ENCODE data around the gene CROCC2.

The CROCC2 gene

GRCh38 chr2:240991378-240992263, 85.5 kb downstream of the CROCC2 start:
- Mint-ChIP-seq H3K9me3 (peaks cover 0 to 7% of the 10 kb centered on the region in 2 donors), H3K27ac (no peak overlapping the region), H3K4me1 (peaks cover 15% of the 10 kb centered on the region), H3K27me3 (no peaks in the 10 kb centered on the region), H3K4me3 (no peak overlapping the region)
- no peak for DNase-seq
- ATAC-seq, result no peak

GRCh38 chr2:240992572-240993291, 86.6 kb downstream of the CROCC2 start:
- peak; percentile 25 for ATAC-seq
- Mint-ChIP-seq H3K27ac (peak overlapping the region in 1 of 2 donors; percentile 40), H3K9me3 (peaks cover 0 to 7% of the 10 kb centered on the region in 2 donors), H3K27me3 (no peaks in the 10 kb centered on the region), H3K4me3 (peak overlapping the region in 1 of 2 donors; percentile 18), H3K4me1 (peaks cover 26% of the 10 kb centered on the region)
- DNase-seq, result no peak

- ATAC-seq (no peak), DNase-seq (no peak)
- H3K4me3 Mint-ChIP-seq, result no peak overlapping the region
- no peaks in the 10 kb centered on the region for H3K27me3 Mint-ChIP-seq
- no peaks in the 10 kb centered on the region for H3K9me3 Mint-ChIP-seq
- H3K4me1 Mint-ChIP-seq, result peaks cover 30% of the 10 kb centered on the region
- H3K27ac Mint-ChIP-seq, result no peak overlapping the region
Observed at GRCh38 chr2:240993446-240994170, 87.5 kb downstream of the CROCC2 start.

GRCh38 chr2:240994171-240994896, 88.2 kb downstream of the CROCC2 start:
- Mint-ChIP-seq H3K4me3 (no peak overlapping the region), H3K4me1 (peaks cover 30% of the 10 kb centered on the region), H3K27ac (no peak overlapping the region), H3K9me3 (no peaks in the 10 kb centered on the region), H3K27me3 (no peaks in the 10 kb centered on the region)
- no peak for DNase-seq
- ATAC-seq, result no peak

GRCh38 chr2:240995041-240996021, 89.2 kb downstream of the CROCC2 start:
- DNase-seq (no peak), ATAC-seq (no peak)
- Mint-ChIP-seq H3K27me3 (peaks cover 9% of the 10 kb centered on the region), H3K9me3 (no peaks in the 10 kb centered on the region), H3K4me3 (no peak overlapping the region), H3K27ac (peak overlapping the region in 1 of 2 donors; percentile 8), H3K4me1 (peaks cover 39% of the 10 kb centered on the region)

GRCh38 chr2:240996161-240996833, 90.2 kb downstream of the CROCC2 start:
- Mint-ChIP-seq H3K9me3 (no peaks in the 10 kb centered on the region), H3K27me3 (peaks cover 9% of the 10 kb centered on the region), H3K4me1 (peaks cover 40% of the 10 kb centered on the region), H3K27ac (no peak overlapping the region), H3K4me3 (no peak overlapping the region)
- DNase-seq, result no peak
- no peak for ATAC-seq

- Mint-ChIP-seq H3K27me3 (peaks cover 9% of the 10 kb centered on the region), H3K9me3 (no peaks in the 10 kb centered on the region), H3K4me1 (peaks cover 43% of the 10 kb centered on the region), H3K27ac (no peak overlapping the region), H3K4me3 (no peak overlapping the region)
- no peak for ATAC-seq
- no peak for DNase-seq
Observed at GRCh38 chr2:240996834-240997140, 90.7 kb downstream of the CROCC2 start.

- Mint-ChIP-seq H3K4me3 (peak overlapping the region; percentile 51 to 59), H3K4me1 (peaks cover 45% of the 10 kb centered on the region), H3K27ac (no peak overlapping the region), H3K27me3 (peaks cover 9% of the 10 kb centered on the region), H3K9me3 (peaks cover 0 to 2% of the 10 kb centered on the region in 2 donors)
- DNase-seq, result no peak
- no peak for ATAC-seq
Observed at GRCh38 chr2:240997141-240997855, 91.2 kb downstream of the CROCC2 start.

GRCh38 chr2:240997856-240998705, 91.9 kb downstream of the CROCC2 start, which contains the start of gene SNED1:
Gene SNED1 (plus strand): TSS chr2:240998618. CDS start chr2:240998838, 220 bp downstream.
- ATAC-seq (peak; percentile 76), DNase-seq (peak; percentile 66 to 69)
- peaks cover 9% of the 10 kb centered on the region for H3K27me3 Mint-ChIP-seq
- peaks cover 40% of the 10 kb centered on the region for H3K4me1 Mint-ChIP-seq
- no peak within 1 kb of the TSS for H3K27ac Mint-ChIP-seq
- peaks cover 0 to 9% of the 10 kb centered on the region in 2 donors for H3K9me3 Mint-ChIP-seq
- H3K4me3 Mint-ChIP-seq, result peak within 1 kb of the TSS; percentile 57 to 79

GRCh38 chr2:240998706-240998994, 92.5 kb downstream of the CROCC2 start:
- Mint-ChIP-seq H3K27ac (no peak overlapping the region), H3K27me3 (peaks cover 9% of the 10 kb centered on the region), H3K4me3 (peak overlapping the region; percentile 57 to 79), H3K4me1 (peaks cover 37% of the 10 kb centered on the region), H3K9me3 (peaks cover under 1 to 15% of the 10 kb centered on the region in 2 donors)
- ATAC-seq, result peak; percentile 63
- peak in 1 of 2 donors; percentile 40 for DNase-seq

GRCh38 chr2:240998995-240999791, 93.1 kb downstream of the CROCC2 start:
- ATAC-seq (no peak), DNase-seq (no peak)
- H3K9me3 Mint-ChIP-seq, result peaks cover 5 to 21% of the 10 kb centered on the region in 2 donors
- H3K27me3 Mint-ChIP-seq, result peaks cover 9% of the 10 kb centered on the region
- H3K4me1 Mint-ChIP-seq, result peaks cover 37% of the 10 kb centered on the region
- H3K4me3 Mint-ChIP-seq, result peak overlapping the region; percentile 57 to 79
- H3K27ac Mint-ChIP-seq, result no peak overlapping the region
